Esophagus (tissue), 2 donors: Measurements from ENCODE around the gene RSBN1. TPM values are rescaled to one million over a fixed set of nuclear protein-coding genes. Genes with fewer than 3 reads are reported as not detected.
"Not testable (repeated sequence)": the region's sequence is repeated elsewhere in the genome, so short reads cannot be mapped to it uniquely, and the experiment has no call there.

ENCODE experiments used
- H3K27ac ChIP-seq, 2 donors: one replicate each; pipeline ENCODE4 v1.5.1; 2013; ENCODE audit warnings: low read depth in 2 of 2, mild to moderate bottlenecking in 2 of 2, inconsistent platforms in 1 of 2, low read length in 1 of 2, moderate library complexity in 1 of 2
- H3K27me3 ChIP-seq, 2 donors: one replicate each; pipeline ENCODE4 v1.6.1; 2013; ENCODE audit warnings: low read length in 2 of 2, control low read depth in 1 of 2, mild to moderate bottlenecking in 1 of 2; ENCODE audit not compliant: insufficient read depth in 2 of 2, control insufficient read depth in 1 of 2
- H3K36me3 ChIP-seq, 2 donors: one replicate each; pipeline ENCODE4 v1.6.1; 2013; ENCODE audit warnings: low read length in 1 of 2; ENCODE audit not compliant: control insufficient read depth in 2 of 2, insufficient read depth in 2 of 2
- H3K4me1 ChIP-seq, 2 donors: one replicate each; pipeline ENCODE4 v1.6.1; 2013; ENCODE audit warnings: low read length in 1 of 2; ENCODE audit not compliant: control insufficient read depth in 2 of 2, insufficient read depth in 2 of 2
- H3K4me3 ChIP-seq, 2 donors: one replicate each; pipeline ENCODE4 v1.5.1; 2013; ENCODE audit warnings: low read length in 2 of 2, mild to moderate bottlenecking in 2 of 2, low read depth in 1 of 2, moderate library complexity in 1 of 2
- H3K9me3 ChIP-seq, 2 donors: one replicate each; pipeline ENCODE4 v1.6.1; 2013; ENCODE audit warnings: mild to moderate bottlenecking in 2 of 2, low read depth in 1 of 2, low read length in 1 of 2, moderate library complexity in 1 of 2; ENCODE audit not compliant: control insufficient read depth in 2 of 2, insufficient read depth in 1 of 2
- WGBS, 2 donors: extraction: QIAGEN DNeasy Blood & Tissue Kit; methylation state at CpG; one replicate each; pipeline ENCODE4 v1.1.7; 2013; 5-methylcytosine and 5-hydroxymethylcytosine counted together
- polyA plus RNA-seq, 2 donors: library from polyadenylated mRNA; stranded (reverse); fragments of 200-250 nt; gene quantifications; one replicate each; pipeline ENCODE4 v1.2.3, GENCODE V29; 2013
- donor health status: healthy with polysubstance abuse.
- donor health status: Bipolar disorder and iron deficiency.

The RSBN1 gene
- polyA plus RNA-seq, 2 donors: 2.9 to 3.5 TPM

DNA sequence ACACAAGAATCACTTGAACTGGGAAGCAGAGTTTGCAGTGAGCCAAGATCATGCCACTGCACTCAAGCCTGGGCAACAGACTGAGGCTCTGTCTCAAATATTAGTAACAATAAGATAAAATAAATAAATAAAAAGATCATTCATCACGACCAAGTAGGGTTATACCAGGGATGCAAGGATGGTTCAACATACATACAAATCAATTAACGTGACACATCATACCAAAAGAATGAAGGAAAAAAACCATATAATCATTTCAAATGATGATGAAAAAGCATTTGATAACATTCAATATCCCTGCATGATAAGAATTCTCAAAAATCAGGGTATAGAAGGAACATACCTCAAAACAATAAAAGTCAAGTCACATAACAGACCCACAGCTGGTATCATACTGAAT lies 91.3 kb downstream of the RSBN1 start:
- H3K27me3 ChIP-seq: no peaks in the 10 kb centered on the region

GRCh38 chr1:113718621-113719020 lies 93.7 kb downstream of the RSBN1 start:
- H3K27ac ChIP-seq, H3K36me3 ChIP-seq, H3K4me1 ChIP-seq, H3K9me3 ChIP-seq, H3K4me3 ChIP-seq, H3K27me3 ChIP-seq: not testable (repeated sequence)
- 96 to 98% methylated on average over 5 of the region's 5 CpGs for WGBS, 2 donors

More for the DNA sequence above, 91.3 kb downstream of the RSBN1 start:
- H3K4me1 ChIP-seq: no peaks in the 10 kb centered on the region
- H3K9me3 ChIP-seq: peaks cover 0 to 2% of the 10 kb centered on the region in 2 donors
- H3K4me3 ChIP-seq: no peak overlapping the region
- no peaks in the 10 kb centered on the region for H3K36me3 ChIP-seq
- H3K27ac ChIP-seq: no peak overlapping the region
- WGBS, 2 donors: 96 to 98% methylated on average over 2 of the region's 2 CpGs

DNA sequence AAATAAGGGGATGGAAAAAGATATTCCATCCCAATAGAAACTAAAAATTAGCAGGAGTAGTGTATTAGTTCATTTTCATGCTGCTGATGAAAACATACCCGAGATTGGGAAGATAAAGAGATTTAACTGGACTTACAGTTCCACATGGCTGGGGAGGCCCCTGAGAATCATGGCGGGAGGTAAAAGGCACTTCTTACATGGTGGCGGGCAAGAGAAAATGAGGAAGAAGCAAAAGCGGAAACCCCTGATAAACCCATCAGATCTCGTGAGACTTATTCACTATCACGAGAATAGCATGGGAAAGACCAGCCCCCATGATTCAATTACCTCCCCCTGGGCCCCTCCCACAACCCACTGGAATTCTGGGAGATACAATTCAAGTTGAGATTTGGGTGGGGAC lies 94.8 kb downstream of the RSBN1 start:
- not testable (repeated sequence) for H3K36me3 ChIP-seq, H3K9me3 ChIP-seq, H3K27ac ChIP-seq, H3K4me1 ChIP-seq, H3K4me3 ChIP-seq, H3K27me3 ChIP-seq
- 97% methylated on average over 5 to 6 of the region's 6 CpGs for WGBS, 2 donors

- Histone ChIP-seq H3K9me3 (no peaks in the 10 kb centered on the region), H3K4me3 (no peak overlapping the region), H3K27me3 (no peaks in the 10 kb centered on the region), H3K27ac (no peak overlapping the region), H3K4me1 (no peaks in the 10 kb centered on the region), H3K36me3 (peaks cover 0 to 6% of the 10 kb centered on the region in 2 donors)
- WGBS, 2 donors: 88 to 95% methylated on average over 3 of the region's 3 CpGs
Observed at GRCh38 chr1:113714606-113715269, 97.5 kb downstream of the RSBN1 start.

Other genes with a start within 250 kb of the RSBN1 start
- gene PHTF1, start 53.0 kb downstream of the RSBN1 start, polyA plus RNA-seq: 1 to 10 TPM; 1.6 to 2.3 TPM
- 1 to 10 TPM in 1 of 2 donors, under 1 TPM in 1; 0.76 to 1.5 TPM for gene PTPN22, start 59.2 kb upstream of the RSBN1 start, polyA plus RNA-seq
- 1 to 10 TPM; 4.2 to 4.6 TPM for gene BCL2L15, start 75.1 kb upstream of the RSBN1 start, polyA plus RNA-seq
- 10 to 100 TPM; 12.9 to 15.1 TPM for gene AP4B1, start 92.3 kb upstream of the RSBN1 start, polyA plus RNA-seq
- 1 to 10 TPM; 1.5 to 3.7 TPM for gene DCLRE1B, start 92.8 kb upstream of the RSBN1 start, polyA plus RNA-seq
- gene HIPK1, start 116.8 kb upstream of the RSBN1 start, polyA plus RNA-seq: 10 to 100 TPM; 10.8 to 14.5 TPM
- gene OLFML3, start 167.0 kb upstream of the RSBN1 start, polyA plus RNA-seq: 1 to 10 TPM; 4.7 to 6.7 TPM